GM12892 (cell line): Measurements from ENCODE around the gene NAP1L2.

Experiments used
- POLR2A ChIP-seq: IDR thresholded peaks from 2 replicates; pipeline ENCODE4 v1.6.1; 2011; ENCODE audit warnings: low read depth, low read length, control low read depth
- POLR2AphosphoS5 ChIP-seq: IDR thresholded peaks from 2 replicates; pipeline ENCODE4 v1.6.1; 2011; ENCODE audit warnings: low read depth, low read length, control low read depth

- TF ChIP-seq POLR2A, result no peak
- TF ChIP-seq POLR2AphosphoS5, result no peak
Measured at GRCh38 chrX:73182502-73183114, 32.0 kb downstream of the NAP1L2 start.
